H9 (cell line): ENCODE data around the gene KCNIP3. TPM values are rescaled to one million over a fixed set of nuclear protein-coding genes. Genes with fewer than 3 reads are reported as not detected.

Experiments
- DNase-seq: peaks from one replicate; pipeline ENCODE4 v3.0.0-alpha.2; 2017
- H2AFZ ChIP-seq: one replicate; pipeline ENCODE4 v1.6.1; 2013; ENCODE audit warnings: mild to moderate bottlenecking, low read length, control low read depth, moderate library complexity
- H2AK5ac ChIP-seq: 2 replicates; pipeline ENCODE4 v1.6.1; 2013; ENCODE audit warnings: low read length, control low read depth, mixed read lengths; ENCODE audit not compliant: insufficient read length
- H2BK120ac ChIP-seq: one replicate; pipeline ENCODE4 v1.6.1; 2013; ENCODE audit warnings: low read depth, mild to moderate bottlenecking, low read length, control low read depth, inconsistent platforms; ENCODE audit not compliant: poor library complexity, severe bottlenecking
- H2BK12ac ChIP-seq: 2 replicates; pipeline ENCODE4 v1.6.1; 2013; ENCODE audit warnings: low read length, control low read depth, mixed read lengths, low read depth; ENCODE audit not compliant: insufficient read length
- H2BK15ac ChIP-seq: 2 replicates; pipeline ENCODE4 v1.6.1; 2013; ENCODE audit warnings: low read depth, low read length, control low read depth
- H2BK20ac ChIP-seq: one replicate; pipeline ENCODE4 v1.6.1; 2013; ENCODE audit warnings: low read depth, mild to moderate bottlenecking, low read length, control low read depth, inconsistent platforms; ENCODE audit not compliant: poor library complexity, severe bottlenecking
- H2BK5ac ChIP-seq: 2 replicates; pipeline ENCODE4 v1.6.1; 2013; ENCODE audit warnings: low read length, control low read depth, mixed read lengths; ENCODE audit not compliant: insufficient read length
- H3K14ac ChIP-seq: 2 replicates; pipeline ENCODE4 v1.6.1; 2013; ENCODE audit warnings: low read length, control low read depth; ENCODE audit not compliant: insufficient read depth
- H3K18ac ChIP-seq: 2 replicates; pipeline ENCODE4 v1.6.1; 2013; ENCODE audit warnings: low read depth, mild to moderate bottlenecking, mixed read lengths, low read length, control low read depth; ENCODE audit not compliant: insufficient read length
- H3K23ac ChIP-seq: 2 replicates; pipeline ENCODE4 v1.6.1; 2013; ENCODE audit warnings: low read length, control low read depth, mixed read lengths, low read depth; ENCODE audit not compliant: insufficient read length
- H3K23me2 ChIP-seq: 2 replicates; pipeline ENCODE4 v1.6.1; 2013; ENCODE audit warnings: low read depth, mild to moderate bottlenecking, mixed read lengths, low read length, control low read depth; ENCODE audit not compliant: insufficient read length, poor library complexity, severe bottlenecking
- H3K27ac ChIP-seq: 2 replicates; pipeline ENCODE4 v1.5.1; 2013; ENCODE audit warnings: low read length, control low read depth, mixed read lengths, low read depth; ENCODE audit not compliant: insufficient read length
- H3K27me3 ChIP-seq: 2 replicates; pipeline ENCODE4 v1.6.1; 2013; ENCODE audit warnings: low read length, control low read depth, inconsistent platforms; ENCODE audit not compliant: insufficient read depth
- H3K4ac ChIP-seq: 2 replicates; pipeline ENCODE4 v1.6.1; 2013; ENCODE audit warnings: low read depth, mild to moderate bottlenecking, control low read depth, inconsistent platforms, low read length, moderate library complexity
- H3K4me1 ChIP-seq: 2 replicates; pipeline ENCODE4 v1.6.1; 2013; ENCODE audit warnings: low read length, control low read depth, inconsistent platforms; ENCODE audit not compliant: insufficient read depth
- H3K4me2 ChIP-seq: 2 replicates; pipeline ENCODE4 v1.6.1; 2013; ENCODE audit warnings: low read length, control low read depth, mixed read lengths; ENCODE audit not compliant: insufficient read length, insufficient read depth
- H3K56ac ChIP-seq: 2 replicates; pipeline ENCODE4 v1.6.1; 2013; ENCODE audit warnings: low read depth, mild to moderate bottlenecking, mixed read lengths, low read length, control low read depth; ENCODE audit not compliant: insufficient read length
- H3K79me1 ChIP-seq: 2 replicates; pipeline ENCODE4 v1.6.1; 2013; ENCODE audit warnings: low read depth, mild to moderate bottlenecking, moderate library complexity, low read length, control low read depth, inconsistent platforms; ENCODE audit not compliant: insufficient read depth, poor library complexity, severe bottlenecking
- H3K79me2 ChIP-seq: 2 replicates; pipeline ENCODE4 v1.6.1; 2013; ENCODE audit warnings: low read length, control low read depth, inconsistent platforms; ENCODE audit not compliant: insufficient read depth
- H3K9ac ChIP-seq: 2 replicates; pipeline ENCODE4 v1.6.1; 2013; ENCODE audit warnings: low read length, control low read depth, mixed read lengths; ENCODE audit not compliant: insufficient read length; ENCODE audit errors: extremely low read depth
- H3K9me3 ChIP-seq: one replicate; pipeline ENCODE4 v1.6.1; 2013; ENCODE audit warnings: low read depth, low read length, inconsistent platforms; ENCODE audit not compliant: control insufficient read depth
- H3T11ph ChIP-seq: one replicate; pipeline ENCODE4 v1.6.1; 2013; ENCODE audit warnings: mild to moderate bottlenecking, low read length, control low read depth, inconsistent platforms
- H4K20me1 ChIP-seq: one replicate; pipeline ENCODE4 v1.6.1; 2013; ENCODE audit not compliant: control insufficient read depth, insufficient read length, insufficient read depth
- H4K5ac ChIP-seq: 2 replicates; pipeline ENCODE4 v1.6.1; 2013; ENCODE audit warnings: low read depth, mild to moderate bottlenecking, mixed read lengths, low read length, control low read depth; ENCODE audit not compliant: insufficient read length
- H4K8ac ChIP-seq: replicated peaks from 2 replicates; pipeline ENCODE4 v1.6.1; 2013; ENCODE audit warnings: low read length, control low read depth, mixed read lengths, low read depth; ENCODE audit not compliant: insufficient read length
- H4K91ac ChIP-seq: 2 replicates; pipeline ENCODE4 v1.6.1; 2013; ENCODE audit warnings: low read depth, mild to moderate bottlenecking, moderate library complexity, mixed read lengths, low read length, control low read depth; ENCODE audit not compliant: insufficient read length
- H3K27ac Mint-ChIP-seq, 3 experiments: 2 replicates in 2 of 3; 3 replicates in 1 of 3; pipeline ENCODE4 v1.8.0; 2020 to 2021; ENCODE audit warnings: mixed read lengths in 3 of 3, mild to moderate bottlenecking in 1 of 3, moderate library complexity in 1 of 3
- H3K27me3 Mint-ChIP-seq: 2 replicates; pipeline ENCODE4 v1.8.0; 2021; ENCODE audit warnings: low read depth, mild to moderate bottlenecking, moderate library complexity, mixed read lengths
- H3K36me3 Mint-ChIP-seq, 3 experiments: 2 replicates in 2 of 3; 3 replicates in 1 of 3; pipeline ENCODE4 v1.8.0; 2020 to 2021; ENCODE audit warnings: low read depth in 3 of 3, mixed read lengths in 3 of 3; ENCODE audit not compliant: insufficient read depth in 1 of 3
- H3K4me1 Mint-ChIP-seq, 2 experiments: 2 replicates each; pipeline ENCODE4 v1.8.0; 2020; ENCODE audit warnings: mixed read lengths in 2 of 2
- H3K4me3 Mint-ChIP-seq, 2 experiments: 2 replicates in 1 of 2; 3 replicates in 1 of 2; pipeline ENCODE4 v1.8.0; 2020 to 2021; ENCODE audit warnings: mild to moderate bottlenecking in 2 of 2, mixed read lengths in 2 of 2, moderate library complexity in 1 of 2
- H3K9me3 Mint-ChIP-seq, 2 experiments: 2 replicates in 1 of 2; 3 replicates in 1 of 2; pipeline ENCODE4 v1.8.0; 2020; ENCODE audit warnings: mild to moderate bottlenecking in 2 of 2, mixed read lengths in 2 of 2, moderate library complexity in 1 of 2
- CTCF ChIP-seq: fragments of 200-600 bp; sonication (generic); conservative IDR thresholded peaks from 3 replicates; pipeline ENCODE4 v1.8.0; 2021; ENCODE audit warnings: antibody characterized with exemption, mild to moderate bottlenecking
- WGBS: extraction: QIAGEN DNeasy Blood & Tissue Kit; methylation state at CpG from one replicate; pipeline ENCODE4 v1.1.7; 2013; ENCODE audit warnings: missing lambda C conversion rate, low lambda C conversion rate, mixed read lengths; ENCODE audit not compliant: insufficient read length; ENCODE audit errors: extremely low coverage; 5-methylcytosine and 5-hydroxymethylcytosine counted together
- total RNA-seq: library from RNA; stranded (reverse); gene quantifications from 2 replicates; pipeline ENCODE4 v1.2.1, GENCODE V29; 2021

The KCNIP3 gene
- total RNA-seq, 1 experiment from 2014 or later = 1.5 TPM

- no peak for TF ChIP-seq CTCF
- Histone ChIP-seq H2BK20ac (no peak overlapping the region), H3K79me1 (no peaks in the 10 kb centered on the region), H3K56ac (no peak overlapping the region), H3K23me2 (no peaks in the 10 kb centered on the region), H3K9me3 (no peaks in the 10 kb centered on the region), H2BK120ac (no peak overlapping the region), H3K27ac (no peak overlapping the region), H3K14ac (no peak overlapping the region), H3K4me2 (no peak overlapping the region), H3K79me2 (no peaks in the 10 kb centered on the region), H2AFZ (no peak overlapping the region), H2BK12ac (no peak overlapping the region), H3K18ac (no peak overlapping the region), H2BK5ac (no peak overlapping the region), H3K27me3 (no peaks in the 10 kb centered on the region), H2AK5ac (no peak overlapping the region), H3K9ac (no peak overlapping the region), H4K8ac (no peak overlapping the region), H3K4me1 (no peaks in the 10 kb centered on the region), H4K5ac (no peak overlapping the region), H2BK15ac (no peak overlapping the region), H3K4ac (no peak overlapping the region), H3K23ac (no peak overlapping the region), H3T11ph (no peak overlapping the region), H4K91ac (no peak overlapping the region), H4K20me1 (no peaks in the 10 kb centered on the region)
- Mint-ChIP-seq H3K9me3 (no peaks in the 10 kb centered on the region), H3K4me1 (peaks cover 2% of the 10 kb centered on the region in 2 experiments; a peak in 1 of 4 replicates), H3K27me3 (peaks cover 49% of the 10 kb centered on the region), H3K4me3 (no peak overlapping the region), H3K27ac (no peak overlapping the region), H3K36me3 (no peaks in the 10 kb centered on the region)
- DNase-seq = no peak
- WGBS = no CpG with 5 or more reads among the region's 11 CpGs
Observed at GRCh38 chr2:95390881-95391321, 93.8 kb downstream of the KCNIP3 start.
